ENCODE measurements around the gene TMEM250. TPM values are rescaled to one million over a fixed set of nuclear protein-coding genes. Genes with fewer than 3 reads are reported as not detected.

The TMEM250 gene
- total RNA-seq, 2 experiments from 2014 or later: 24.4 to 25.9 TPM

- no peak for TF ChIP-seq CTCF (IDR thresholded peaks at IDR 0.05)
- no peaks in the 10 kb centered on the region for H3K9me3 Mint-ChIP-seq
- intact Hi-C loops (cut with micrococcal nuclease): no loop called here
- POLR2A ChIA-PET: interaction anchor here (3.2 to 6.9 kb wide), 2 partner anchors 10 to 11 kb away, joined by 15 to 51 read pairs; partner anchors contain the start of genes NACC2 and TMEM250
- DNase-seq (peak; percentile 84), ATAC-seq (peak; percentile 48)
- peak overlapping the region; percentile 85 for H3K27ac Mint-ChIP-seq
- CTCF ChIA-PET: interaction anchor here (1.1 to 5.4 kb wide), 6 partner anchors 10 to 140 kb away, joined by 3 to 17 read pairs (median 6); partner anchors contain the start of gene NACC2
- peak overlapping the region; percentile 87 for H3K4me3 Mint-ChIP-seq
- peaks cover 9% of the 10 kb centered on the region for H3K36me3 Mint-ChIP-seq (ENCODE audit: low read depth)
- no peaks in the 10 kb centered on the region for H3K27me3 Mint-ChIP-seq
- H3K4me1 Mint-ChIP-seq (ENCODE audit: low read depth): peaks cover 49% of the 10 kb centered on the region
Observed at GRCh38 chr9:136107155-136107952, 11.3 kb downstream of the TMEM250 start.

GRCh38 chr9:136105398-136106135, 13.1 kb downstream of the TMEM250 start:
- no peak for TF ChIP-seq CTCF (IDR thresholded peaks at IDR 0.05)
- intact Hi-C loops (cut with micrococcal nuclease): no loop called here
- POLR2A ChIA-PET: interaction anchor here (0.9 to 6.9 kb wide), 4 partner anchors 10 to 180 kb away, joined by 3 to 51 read pairs (median 9); partner anchors contain the start of genes NACC2, TMEM250 and UBAC1

GRCh38 chr9:136104916-136105315, 13.8 kb downstream of the TMEM250 start:
- Mint-ChIP-seq H3K27me3 (no peaks in the 10 kb centered on the region), H3K4me3 (no peak overlapping the region), H3K9me3 (no peaks in the 10 kb centered on the region), H3K4me1 (ENCODE audit: low read depth) (peaks cover 30% of the 10 kb centered on the region), H3K27ac (no peak overlapping the region), H3K36me3 (ENCODE audit: low read depth) (peaks cover 4% of the 10 kb centered on the region)
- intact Hi-C loops (cut with micrococcal nuclease): no loop called here
- ATAC-seq (no peak), DNase-seq (no peak)
- no peak for TF ChIP-seq CTCF (IDR thresholded peaks at IDR 0.05)
- POLR2A ChIA-PET: interaction anchor here (1.1 to 6.9 kb wide), 2 partner anchors 9 to 144 kb away, joined by 3 to 51 read pairs; partner anchors contain the start of genes NACC2 and UBAC1
- CTCF ChIA-PET: interaction anchor here (1.2 kb wide), 1 partner anchor 17 kb away, joined by 3 read pairs; no protein-coding TSS in a partner anchor

More at GRCh38 chr9:136105398-136106135, 13.1 kb downstream of the TMEM250 start:
- H3K9me3 Mint-ChIP-seq: no peaks in the 10 kb centered on the region
- H3K27me3 Mint-ChIP-seq: no peaks in the 10 kb centered on the region
- CTCF ChIA-PET: interaction anchor here (1.6 to 5.4 kb wide), 4 partner anchors 9 to 136 kb away, joined by 4 to 17 read pairs (median 12); partner anchors contain the start of gene NACC2
- peak overlapping the region; percentile 61 for H3K27ac Mint-ChIP-seq
- DNase-seq (no peak), ATAC-seq (no peak)
- H3K4me3 Mint-ChIP-seq: peak overlapping the region; percentile 30
- H3K4me1 Mint-ChIP-seq (ENCODE audit: low read depth): peaks cover 34% of the 10 kb centered on the region
- peaks cover 5% of the 10 kb centered on the region for H3K36me3 Mint-ChIP-seq (ENCODE audit: low read depth)

GRCh38 chr9:136104488-136104800, 14.2 kb downstream of the TMEM250 start:
- Mint-ChIP-seq H3K4me1 (ENCODE audit: low read depth) (peaks cover 30% of the 10 kb centered on the region), H3K9me3 (no peaks in the 10 kb centered on the region), H3K27ac (no peak overlapping the region), H3K36me3 (ENCODE audit: low read depth) (peaks cover 4% of the 10 kb centered on the region), H3K4me3 (no peak overlapping the region), H3K27me3 (no peaks in the 10 kb centered on the region)
- no peak for TF ChIP-seq CTCF (IDR thresholded peaks at IDR 0.05)
- intact Hi-C loops (cut with micrococcal nuclease): no loop called here
- ChIA-PET CTCF (interaction anchor here (1.2 kb wide), 1 partner anchor 18 kb away, joined by 3 read pairs; no protein-coding TSS in a partner anchor), POLR2A (interaction anchor here (6.9 kb wide), 1 partner anchor 9 kb away, joined by 51 read pairs; the partner anchor contains the start of gene NACC2)
- ATAC-seq (no peak), DNase-seq (no peak)
